SK-N-MC (cell line): Measurements from ENCODE around the gene DIP2C.

ENCODE experiments used
- EZH2 ChIP-seq: fragments of 200-600 bp; sonication (generic); IDR thresholded peaks from one replicate; pipeline ENCODE4 v1.6.1; 2017; ENCODE audit warnings: antibody characterized with exemption
- FOXP2 ChIP-seq: optimal IDR thresholded peaks from 2 replicates; pipeline ENCODE3; 2011; ENCODE audit warnings: mild to moderate bottlenecking, moderate library complexity; ENCODE audit not compliant: insufficient read depth; ENCODE audit errors: extremely low read length, control extremely low read depth
- POLR2AphosphoS5 ChIP-seq: IDR thresholded peaks from 2 replicates; pipeline ENCODE4 v1.6.1; 2012; ENCODE audit warnings: mild to moderate bottlenecking, low read depth, low read length, borderline replicate concordance

DNA sequence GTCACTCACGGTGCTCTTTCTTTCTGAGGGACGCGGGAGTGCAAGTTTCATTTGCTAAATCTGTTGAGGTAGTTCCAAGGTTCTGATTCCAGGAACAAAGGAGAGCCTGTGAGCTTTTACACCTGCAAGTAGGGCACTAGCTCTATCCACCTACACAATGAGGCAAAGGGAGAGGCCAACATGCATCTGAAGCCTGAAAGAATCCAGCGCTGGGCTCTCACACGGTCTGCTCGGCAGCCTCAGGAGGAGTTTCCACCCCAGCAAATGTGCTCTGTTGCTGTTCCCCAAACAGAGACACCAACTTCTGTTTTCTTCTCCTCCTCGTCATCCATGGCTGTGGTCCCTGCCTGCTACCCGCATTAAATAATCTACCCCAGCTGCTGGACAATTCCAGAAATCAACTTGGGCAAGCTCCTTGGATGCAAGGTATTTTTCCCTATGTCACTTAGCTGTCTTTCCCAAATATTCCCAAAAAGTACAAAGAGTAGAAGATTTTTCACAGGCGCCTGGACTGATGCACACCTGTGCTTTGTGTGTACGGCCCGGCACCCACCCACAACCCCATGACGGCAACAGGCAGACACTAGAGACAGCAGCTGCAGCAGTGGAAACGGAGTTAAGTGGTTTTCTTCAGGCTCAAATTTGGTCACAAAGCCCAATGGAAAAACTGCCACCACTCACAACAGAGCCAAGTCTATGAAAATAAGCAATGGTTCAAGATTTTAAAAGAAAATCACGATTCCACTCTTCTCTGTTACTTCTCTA lies 377.4 kb downstream of the DIP2C start:
- no peak for TF ChIP-seq EZH2
- no peak for TF ChIP-seq POLR2AphosphoS5
- no peak for TF ChIP-seq FOXP2
